Panc1 (cell line): ENCODE measurements around the gene TREM2.

Experiments used
- POLR2AphosphoS5 ChIP-seq: IDR thresholded peaks from 2 replicates; pipeline ENCODE4 v1.6.1; 2012; ENCODE audit warnings: mild to moderate bottlenecking, low read depth, low read length, moderate library complexity
- SIN3A ChIP-seq: IDR thresholded peaks from 2 replicates; pipeline ENCODE4 v1.6.1; 2012; ENCODE audit warnings: low read depth, mild to moderate bottlenecking, low read length, moderate library complexity, borderline replicate concordance; ENCODE audit not compliant: insufficient read depth
- TF ChIP-seq, protein P1 (sequence below): fragments of 450-650 bp; IDR thresholded peaks from 2 replicates; pipeline ENCODE4 v1.5.1; 2017; ENCODE audit warnings: mild to moderate bottlenecking
- TF ChIP-seq, protein P2 (sequence below), 2 experiments: IDR thresholded peaks; 2 replicates each; pipeline ENCODE4 v1.6.1; 2011 to 2012; ENCODE audit warnings: low read depth in 2 of 2, control low read depth in 1 of 2, low read length in 1 of 2, mild to moderate bottlenecking in 1 of 2, moderate library complexity in 1 of 2; ENCODE audit not compliant: insufficient read depth in 1 of 2

DNA sequence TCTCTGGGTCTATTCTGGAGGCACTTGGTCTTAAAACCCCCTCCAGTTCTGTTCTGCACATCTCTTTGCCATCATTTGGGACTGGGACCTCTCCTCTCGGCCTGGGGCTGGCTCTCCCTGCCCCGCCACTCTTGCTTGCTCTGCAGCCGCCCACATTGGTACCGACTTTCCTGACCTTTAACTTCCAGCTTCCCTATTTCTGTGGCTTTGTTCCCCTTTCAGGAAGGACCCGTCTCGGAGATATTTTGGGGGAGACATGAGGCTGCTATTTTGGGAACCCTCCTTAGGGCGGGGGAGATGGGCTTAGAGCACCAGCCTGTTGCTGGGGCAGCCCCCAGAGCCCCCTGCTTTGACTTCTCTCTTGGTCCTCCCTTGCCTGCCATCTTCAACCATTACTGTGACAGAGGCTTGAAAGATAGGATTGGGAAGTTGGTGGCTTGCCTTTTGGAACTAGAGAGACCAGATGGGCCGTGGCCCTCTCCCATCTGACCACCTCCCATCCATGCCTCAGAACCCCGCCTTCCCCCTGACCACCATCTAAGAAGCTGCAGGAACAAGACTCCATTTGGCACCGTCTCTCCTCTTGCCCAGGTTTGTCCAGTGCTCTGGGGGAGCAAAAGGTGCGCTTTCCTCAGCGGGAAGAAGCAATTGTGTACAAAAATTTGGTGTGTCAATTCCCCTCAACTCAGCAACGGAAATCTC is 914 bp downstream of the TREM2 start:
- TF ChIP-seq, protein P1, sequence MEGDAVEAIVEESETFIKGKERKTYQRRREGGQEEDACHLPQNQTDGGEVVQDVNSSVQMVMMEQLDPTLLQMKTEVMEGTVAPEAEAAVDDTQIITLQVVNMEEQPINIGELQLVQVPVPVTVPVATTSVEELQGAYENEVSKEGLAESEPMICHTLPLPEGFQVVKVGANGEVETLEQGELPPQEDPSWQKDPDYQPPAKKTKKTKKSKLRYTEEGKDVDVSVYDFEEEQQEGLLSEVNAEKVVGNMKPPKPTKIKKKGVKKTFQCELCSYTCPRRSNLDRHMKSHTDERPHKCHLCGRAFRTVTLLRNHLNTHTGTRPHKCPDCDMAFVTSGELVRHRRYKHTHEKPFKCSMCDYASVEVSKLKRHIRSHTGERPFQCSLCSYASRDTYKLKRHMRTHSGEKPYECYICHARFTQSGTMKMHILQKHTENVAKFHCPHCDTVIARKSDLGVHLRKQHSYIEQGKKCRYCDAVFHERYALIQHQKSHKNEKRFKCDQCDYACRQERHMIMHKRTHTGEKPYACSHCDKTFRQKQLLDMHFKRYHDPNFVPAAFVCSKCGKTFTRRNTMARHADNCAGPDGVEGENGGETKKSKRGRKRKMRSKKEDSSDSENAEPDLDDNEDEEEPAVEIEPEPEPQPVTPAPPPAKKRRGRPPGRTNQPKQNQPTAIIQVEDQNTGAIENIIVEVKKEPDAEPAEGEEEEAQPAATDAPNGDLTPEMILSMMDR: no peak
- TF ChIP-seq POLR2AphosphoS5 (no peak), SIN3A (no peak)
- TF ChIP-seq, protein P2, sequence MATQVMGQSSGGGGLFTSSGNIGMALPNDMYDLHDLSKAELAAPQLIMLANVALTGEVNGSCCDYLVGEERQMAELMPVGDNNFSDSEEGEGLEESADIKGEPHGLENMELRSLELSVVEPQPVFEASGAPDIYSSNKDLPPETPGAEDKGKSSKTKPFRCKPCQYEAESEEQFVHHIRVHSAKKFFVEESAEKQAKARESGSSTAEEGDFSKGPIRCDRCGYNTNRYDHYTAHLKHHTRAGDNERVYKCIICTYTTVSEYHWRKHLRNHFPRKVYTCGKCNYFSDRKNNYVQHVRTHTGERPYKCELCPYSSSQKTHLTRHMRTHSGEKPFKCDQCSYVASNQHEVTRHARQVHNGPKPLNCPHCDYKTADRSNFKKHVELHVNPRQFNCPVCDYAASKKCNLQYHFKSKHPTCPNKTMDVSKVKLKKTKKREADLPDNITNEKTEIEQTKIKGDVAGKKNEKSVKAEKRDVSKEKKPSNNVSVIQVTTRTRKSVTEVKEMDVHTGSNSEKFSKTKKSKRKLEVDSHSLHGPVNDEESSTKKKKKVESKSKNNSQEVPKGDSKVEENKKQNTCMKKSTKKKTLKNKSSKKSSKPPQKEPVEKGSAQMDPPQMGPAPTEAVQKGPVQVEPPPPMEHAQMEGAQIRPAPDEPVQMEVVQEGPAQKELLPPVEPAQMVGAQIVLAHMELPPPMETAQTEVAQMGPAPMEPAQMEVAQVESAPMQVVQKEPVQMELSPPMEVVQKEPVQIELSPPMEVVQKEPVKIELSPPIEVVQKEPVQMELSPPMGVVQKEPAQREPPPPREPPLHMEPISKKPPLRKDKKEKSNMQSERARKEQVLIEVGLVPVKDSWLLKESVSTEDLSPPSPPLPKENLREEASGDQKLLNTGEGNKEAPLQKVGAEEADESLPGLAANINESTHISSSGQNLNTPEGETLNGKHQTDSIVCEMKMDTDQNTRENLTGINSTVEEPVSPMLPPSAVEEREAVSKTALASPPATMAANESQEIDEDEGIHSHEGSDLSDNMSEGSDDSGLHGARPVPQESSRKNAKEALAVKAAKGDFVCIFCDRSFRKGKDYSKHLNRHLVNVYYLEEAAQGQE (IDR thresholded peaks at IDR 0.05; ENCODE audit: insufficient read depth in 1 of 2, low read depth in 2 of 2, low read length in 1 of 2): no peak
